ENCODE results near the gene SOBP. TPM values are rescaled to one million over a fixed set of nuclear protein-coding genes. Genes with fewer than 3 reads are reported as not detected.

The SOBP gene, protein sequence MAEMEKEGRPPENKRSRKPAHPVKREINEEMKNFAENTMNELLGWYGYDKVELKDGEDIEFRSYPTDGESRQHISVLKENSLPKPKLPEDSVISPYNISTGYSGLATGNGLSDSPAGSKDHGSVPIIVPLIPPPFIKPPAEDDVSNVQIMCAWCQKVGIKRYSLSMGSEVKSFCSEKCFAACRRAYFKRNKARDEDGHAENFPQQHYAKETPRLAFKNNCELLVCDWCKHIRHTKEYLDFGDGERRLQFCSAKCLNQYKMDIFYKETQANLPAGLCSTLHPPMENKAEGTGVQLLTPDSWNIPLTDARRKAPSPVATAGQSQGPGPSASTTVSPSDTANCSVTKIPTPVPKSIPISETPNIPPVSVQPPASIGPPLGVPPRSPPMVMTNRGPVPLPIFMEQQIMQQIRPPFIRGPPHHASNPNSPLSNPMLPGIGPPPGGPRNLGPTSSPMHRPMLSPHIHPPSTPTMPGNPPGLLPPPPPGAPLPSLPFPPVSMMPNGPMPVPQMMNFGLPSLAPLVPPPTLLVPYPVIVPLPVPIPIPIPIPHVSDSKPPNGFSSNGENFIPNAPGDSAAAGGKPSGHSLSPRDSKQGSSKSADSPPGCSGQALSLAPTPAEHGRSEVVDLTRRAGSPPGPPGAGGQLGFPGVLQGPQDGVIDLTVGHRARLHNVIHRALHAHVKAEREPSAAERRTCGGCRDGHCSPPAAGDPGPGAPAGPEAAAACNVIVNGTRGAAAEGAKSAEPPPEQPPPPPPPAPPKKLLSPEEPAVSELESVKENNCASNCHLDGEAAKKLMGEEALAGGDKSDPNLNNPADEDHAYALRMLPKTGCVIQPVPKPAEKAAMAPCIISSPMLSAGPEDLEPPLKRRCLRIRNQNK
- total RNA-seq (2014; rRNA removed; shearing (Covaris generic)) (3.0 and 3.1 TPM in 2 replicates), polyA plus RNA-seq (2016; fragmentation: Nextera tagmentation; extraction: Ambion mirVana) (1.5 and 2.2 TPM in 2 replicates)
- long read RNA-seq, result 0 reads

DNA sequence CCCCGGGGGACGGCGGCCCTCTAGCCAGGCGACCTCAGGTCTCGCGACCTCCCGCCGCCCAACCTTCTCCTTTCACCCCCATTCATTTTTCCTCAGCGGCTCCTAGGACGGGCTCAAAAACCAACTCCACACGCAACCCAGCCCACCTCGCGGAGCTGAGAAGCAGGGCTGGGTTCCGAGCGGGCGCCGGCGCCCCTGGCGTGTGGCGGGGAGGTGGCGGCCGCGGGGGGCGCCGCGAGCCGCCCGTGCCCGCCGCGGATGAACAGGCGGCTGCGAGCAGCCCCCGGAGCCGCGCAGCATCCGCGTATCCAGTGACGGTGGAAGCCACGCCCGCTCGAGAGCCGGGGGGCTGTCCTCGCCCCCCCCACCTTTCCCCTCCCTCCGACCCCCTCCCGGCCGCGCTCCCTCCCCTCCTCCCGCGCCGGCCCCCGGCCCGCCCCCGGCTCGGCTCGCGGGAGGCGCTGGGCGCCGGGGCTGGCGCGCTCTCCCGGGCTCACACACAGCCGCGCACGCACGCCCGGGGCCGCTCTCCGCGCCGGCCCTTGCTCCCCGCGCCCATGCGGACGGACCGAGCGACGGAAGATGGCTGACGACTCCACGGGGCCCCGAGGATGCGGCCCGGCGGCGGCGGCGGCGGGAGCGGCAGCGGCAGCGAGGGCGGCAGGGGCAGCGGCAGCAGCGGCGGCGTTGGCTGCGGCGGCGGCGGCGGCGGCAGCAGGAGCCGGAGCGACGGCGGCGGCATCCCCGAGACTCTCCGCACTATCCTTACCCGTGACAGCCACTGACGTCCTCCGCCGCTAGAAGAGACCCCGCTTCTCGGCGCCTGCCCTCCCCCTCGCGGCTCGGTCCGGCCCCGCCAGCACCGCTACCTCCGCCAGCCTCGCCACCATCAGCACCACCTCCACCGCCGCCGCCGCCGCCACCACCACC is at the start of gene SOBP:
Gene SOBP, plus strand, starts transcription at position 482 of the 930 bp plus-strand sequence. CDS start 500 bp downstream, outside the sequence.
- Histone ChIP-seq H3K79me2 (replicated peaks; ENCODE audit: insufficient read depth) (0 out of 2 replicates have a peak, but pooled peaks cover 5% of the 10 kb centered on the region), H3K4me3 (peak within 1 kb of the TSS; percentile 94), H3F3A (replicated peaks; ENCODE audit: low read depth) (0 out of 2 replicates have a peak, but pooled peaks cover 9% of the 10 kb centered on the region), H3K27ac (ENCODE audit: low read depth) (no peak within 1 kb of the TSS), H4K20me1 (replicated peaks; ENCODE audit: insufficient read depth) (no peaks in the 10 kb centered on the region), H3K9me2 (ENCODE audit: insufficient read depth) (no peaks in the 10 kb centered on the region), H3K4me1 (ENCODE audit: insufficient read depth) (peaks cover 29% of the 10 kb centered on the region), H2AFZ (peak within 1 kb of the TSS; percentile 98), H3K27me3 (ENCODE audit: insufficient read depth) (peaks cover 80% of the 10 kb centered on the region), H3K36me3 (ENCODE audit: insufficient read depth) (no peaks in the 10 kb centered on the region), H3K4me2 (peak within 1 kb of the TSS; percentile 100)
- Mint-ChIP-seq H3K36me3 (ENCODE audit: low read depth) (no peaks in the 10 kb centered on the region; the same call in 2 of the 3 replicates), H3K4me3 (no peak within 1 kb of the TSS; the same call in 1 of the 3 replicates), H3K27ac (no peak within 1 kb of the TSS), H3K4me1 (peaks cover 8% of the 10 kb centered on the region), H3K27me3 (ENCODE audit: insufficient read depth, low read depth, poor library complexity) (peaks cover 36% of the 10 kb centered on the region), H3K9me3 (no peaks in the 10 kb centered on the region; the same call in 2 of the 3 replicates)
- TF ChIP-seq, protein P1, sequence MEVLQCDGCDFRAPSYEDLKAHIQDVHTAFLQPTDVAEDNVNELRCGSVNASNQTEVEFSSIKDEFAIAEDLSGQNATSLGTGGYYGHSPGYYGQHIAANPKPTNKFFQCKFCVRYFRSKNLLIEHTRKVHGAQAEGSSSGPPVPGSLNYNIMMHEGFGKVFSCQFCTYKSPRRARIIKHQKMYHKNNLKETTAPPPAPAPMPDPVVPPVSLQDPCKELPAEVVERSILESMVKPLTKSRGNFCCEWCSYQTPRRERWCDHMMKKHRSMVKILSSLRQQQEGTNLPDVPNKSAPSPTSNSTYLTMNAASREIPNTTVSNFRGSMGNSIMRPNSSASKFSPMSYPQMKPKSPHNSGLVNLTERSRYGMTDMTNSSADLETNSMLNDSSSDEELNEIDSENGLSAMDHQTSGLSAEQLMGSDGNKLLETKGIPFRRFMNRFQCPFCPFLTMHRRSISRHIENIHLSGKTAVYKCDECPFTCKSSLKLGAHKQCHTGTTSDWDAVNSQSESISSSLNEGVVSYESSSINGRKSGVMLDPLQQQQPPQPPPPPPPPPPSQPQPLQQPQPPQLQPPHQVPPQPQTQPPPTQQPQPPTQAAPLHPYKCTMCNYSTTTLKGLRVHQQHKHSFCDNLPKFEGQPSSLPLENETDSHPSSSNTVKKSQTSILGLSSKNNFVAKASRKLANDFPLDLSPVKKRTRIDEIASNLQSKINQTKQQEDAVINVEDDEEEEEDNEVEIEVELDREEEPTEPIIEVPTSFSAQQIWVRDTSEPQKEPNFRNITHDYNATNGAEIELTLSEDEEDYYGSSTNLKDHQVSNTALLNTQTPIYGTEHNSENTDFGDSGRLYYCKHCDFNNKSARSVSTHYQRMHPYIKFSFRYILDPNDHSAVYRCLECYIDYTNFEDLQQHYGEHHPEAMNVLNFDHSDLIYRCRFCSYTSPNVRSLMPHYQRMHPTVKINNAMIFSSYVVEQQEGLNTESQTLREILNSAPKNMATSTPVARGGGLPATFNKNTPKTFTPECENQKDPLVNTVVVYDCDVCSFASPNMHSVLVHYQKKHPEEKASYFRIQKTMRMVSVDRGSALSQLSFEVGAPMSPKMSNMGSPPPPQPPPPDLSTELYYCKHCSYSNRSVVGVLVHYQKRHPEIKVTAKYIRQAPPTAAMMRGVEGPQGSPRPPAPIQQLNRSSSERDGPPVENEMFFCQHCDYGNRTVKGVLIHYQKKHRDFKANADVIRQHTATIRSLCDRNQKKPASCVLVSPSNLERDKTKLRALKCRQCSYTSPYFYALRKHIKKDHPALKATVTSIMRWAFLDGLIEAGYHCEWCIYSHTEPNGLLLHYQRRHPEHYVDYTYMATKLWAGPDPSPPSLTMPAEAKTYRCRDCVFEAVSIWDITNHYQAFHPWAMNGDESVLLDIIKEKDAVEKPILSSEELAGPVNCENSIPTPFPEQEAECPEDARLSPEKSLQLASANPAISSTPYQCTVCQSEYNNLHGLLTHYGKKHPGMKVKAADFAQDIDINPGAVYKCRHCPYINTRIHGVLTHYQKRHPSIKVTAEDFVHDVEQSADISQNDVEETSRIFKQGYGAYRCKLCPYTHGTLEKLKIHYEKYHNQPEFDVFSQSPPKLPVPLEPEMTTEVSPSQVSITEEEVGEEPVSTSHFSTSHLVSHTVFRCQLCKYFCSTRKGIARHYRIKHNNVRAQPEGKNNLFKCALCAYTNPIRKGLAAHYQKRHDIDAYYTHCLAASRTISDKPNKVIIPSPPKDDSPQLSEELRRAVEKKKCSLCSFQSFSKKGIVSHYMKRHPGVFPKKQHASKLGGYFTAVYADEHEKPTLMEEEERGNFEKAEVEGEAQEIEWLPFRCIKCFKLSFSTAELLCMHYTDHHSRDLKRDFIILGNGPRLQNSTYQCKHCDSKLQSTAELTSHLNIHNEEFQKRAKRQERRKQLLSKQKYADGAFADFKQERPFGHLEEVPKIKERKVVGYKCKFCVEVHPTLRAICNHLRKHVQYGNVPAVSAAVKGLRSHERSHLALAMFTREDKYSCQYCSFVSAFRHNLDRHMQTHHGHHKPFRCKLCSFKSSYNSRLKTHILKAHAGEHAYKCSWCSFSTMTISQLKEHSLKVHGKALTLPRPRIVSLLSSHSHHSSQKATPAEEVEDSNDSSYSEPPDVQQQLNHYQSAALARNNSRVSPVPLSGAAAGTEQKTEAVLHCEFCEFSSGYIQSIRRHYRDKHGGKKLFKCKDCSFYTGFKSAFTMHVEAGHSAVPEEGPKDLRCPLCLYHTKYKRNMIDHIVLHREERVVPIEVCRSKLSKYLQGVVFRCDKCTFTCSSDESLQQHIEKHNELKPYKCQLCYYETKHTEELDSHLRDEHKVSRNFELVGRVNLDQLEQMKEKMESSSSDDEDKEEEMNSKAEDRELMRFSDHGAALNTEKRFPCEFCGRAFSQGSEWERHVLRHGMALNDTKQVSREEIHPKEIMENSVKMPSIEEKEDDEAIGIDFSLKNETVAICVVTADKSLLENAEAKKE (CRISPR knock-in tag; IDR thresholded peaks at IDR 0.05), result no peak
- no peak for TF ChIP-seq EZH2phosphoT487 (IDR thresholded peaks at IDR 0.05; ENCODE audit: unreplicated experiment)
- no peak for TF ChIP-seq STAT1 (IDR thresholded peaks at IDR 0.05; ENCODE audit: unreplicated experiment)
- DNase-seq (ENCODE audit: low spot score) (peak; percentile 72), ATAC-seq (peak; percentile 32)
